LNCaP clone FGC (cell line): ENCODE measurements around the gene NTN5.
"Not testable (repeated sequence)": the region's sequence is repeated elsewhere in the genome, so short reads cannot be mapped to it uniquely, and the experiment has no call there.

ENCODE experiments used
- DNase-seq: peaks from one replicate; pipeline ENCODE4 v3.0.0-alpha.2; 2011; ENCODE audit warnings: low read depth
- H3K4me3 ChIP-seq: 2 replicates; pipeline ENCODE4 v1.5.1; 2011; ENCODE audit warnings: mild to moderate bottlenecking, low read depth, low read length, control low read depth
- TF ChIP-seq, protein P1 (sequence below): IDR thresholded peaks from 2 replicates; pipeline ENCODE4 v1.5.1; 2012; ENCODE audit warnings: mild to moderate bottlenecking; ENCODE audit not compliant: control insufficient read depth, insufficient read depth; ENCODE audit errors: extremely low read depth

Gene NTN5, protein sequence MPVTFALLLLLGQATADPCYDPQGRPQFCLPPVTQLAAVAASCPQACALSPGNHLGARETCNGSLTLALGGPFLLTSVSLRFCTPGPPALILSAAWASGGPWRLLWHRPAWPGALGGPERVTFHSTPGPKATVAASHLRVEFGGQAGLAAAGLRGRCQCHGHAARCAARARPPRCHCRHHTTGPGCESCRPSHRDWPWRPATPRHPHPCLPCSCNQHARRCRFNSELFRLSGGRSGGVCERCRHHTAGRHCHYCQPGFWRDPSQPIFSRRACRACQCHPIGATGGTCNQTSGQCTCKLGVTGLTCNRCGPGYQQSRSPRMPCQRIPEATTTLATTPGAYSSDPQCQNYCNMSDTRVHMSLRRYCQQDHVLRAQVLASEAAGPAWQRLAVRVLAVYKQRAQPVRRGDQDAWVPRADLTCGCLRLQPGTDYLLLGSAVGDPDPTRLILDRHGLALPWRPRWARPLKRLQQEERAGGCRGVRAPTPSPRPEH

DNA sequence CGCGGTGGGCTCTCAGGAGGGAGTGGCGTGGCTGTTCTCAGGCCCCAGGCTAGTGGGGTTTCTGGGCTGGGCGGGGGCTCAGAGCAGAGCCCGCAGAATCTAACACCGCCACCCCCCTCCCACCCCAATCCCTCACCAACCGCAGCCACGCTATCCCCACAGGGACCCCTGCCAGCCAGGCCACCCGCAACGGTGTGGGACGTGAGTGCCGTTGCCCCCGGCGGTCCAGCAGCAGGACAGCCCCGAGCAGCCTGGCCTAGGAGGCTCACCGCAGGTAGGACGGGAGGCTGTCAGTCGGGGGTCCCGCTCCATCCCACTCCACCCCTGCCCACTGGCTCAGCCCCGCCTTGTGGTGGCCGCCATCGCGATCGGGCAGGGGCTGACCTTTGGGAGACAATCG is at the start of gene NTN5:
TSS of gene NTN5 (minus strand) at position 24 of the 400 bp plus-strand sequence. CDS start 2,031 bp downstream, outside the sequence.
- no peak within 1 kb of the TSS for H3K4me3 ChIP-seq
- DNase-seq, result no peak
- TF ChIP-seq, protein P1, sequence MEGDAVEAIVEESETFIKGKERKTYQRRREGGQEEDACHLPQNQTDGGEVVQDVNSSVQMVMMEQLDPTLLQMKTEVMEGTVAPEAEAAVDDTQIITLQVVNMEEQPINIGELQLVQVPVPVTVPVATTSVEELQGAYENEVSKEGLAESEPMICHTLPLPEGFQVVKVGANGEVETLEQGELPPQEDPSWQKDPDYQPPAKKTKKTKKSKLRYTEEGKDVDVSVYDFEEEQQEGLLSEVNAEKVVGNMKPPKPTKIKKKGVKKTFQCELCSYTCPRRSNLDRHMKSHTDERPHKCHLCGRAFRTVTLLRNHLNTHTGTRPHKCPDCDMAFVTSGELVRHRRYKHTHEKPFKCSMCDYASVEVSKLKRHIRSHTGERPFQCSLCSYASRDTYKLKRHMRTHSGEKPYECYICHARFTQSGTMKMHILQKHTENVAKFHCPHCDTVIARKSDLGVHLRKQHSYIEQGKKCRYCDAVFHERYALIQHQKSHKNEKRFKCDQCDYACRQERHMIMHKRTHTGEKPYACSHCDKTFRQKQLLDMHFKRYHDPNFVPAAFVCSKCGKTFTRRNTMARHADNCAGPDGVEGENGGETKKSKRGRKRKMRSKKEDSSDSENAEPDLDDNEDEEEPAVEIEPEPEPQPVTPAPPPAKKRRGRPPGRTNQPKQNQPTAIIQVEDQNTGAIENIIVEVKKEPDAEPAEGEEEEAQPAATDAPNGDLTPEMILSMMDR, result no peak

DNA sequence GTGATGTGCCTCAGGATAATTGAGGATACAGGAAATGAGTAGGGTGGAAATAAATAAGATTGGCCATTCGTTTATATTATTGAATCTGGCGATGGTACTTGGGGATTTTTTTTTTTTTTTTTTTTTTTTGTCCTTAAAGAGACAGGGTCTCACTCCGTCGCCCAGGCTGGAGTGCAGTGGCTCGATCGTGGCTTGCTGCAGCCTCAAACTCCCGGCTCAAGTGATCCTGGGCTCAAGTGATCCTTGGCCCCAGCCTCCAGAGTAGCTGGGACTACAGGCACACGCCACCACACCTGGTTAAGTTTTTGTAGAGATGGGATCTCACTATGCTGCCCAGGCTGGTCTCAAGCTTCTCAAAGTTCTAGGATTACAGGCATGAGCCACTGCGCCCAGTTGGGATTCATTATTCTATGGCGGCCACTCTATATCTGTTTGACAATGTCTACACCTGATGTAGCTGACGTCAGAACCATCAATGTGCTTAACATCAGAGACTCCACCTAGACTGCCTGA is 49.4 kb upstream of the NTN5 start:
- H3K4me3 ChIP-seq, result no peak overlapping the region
- TF ChIP-seq, protein P1, result no peak
- no peak for DNase-seq

DNA sequence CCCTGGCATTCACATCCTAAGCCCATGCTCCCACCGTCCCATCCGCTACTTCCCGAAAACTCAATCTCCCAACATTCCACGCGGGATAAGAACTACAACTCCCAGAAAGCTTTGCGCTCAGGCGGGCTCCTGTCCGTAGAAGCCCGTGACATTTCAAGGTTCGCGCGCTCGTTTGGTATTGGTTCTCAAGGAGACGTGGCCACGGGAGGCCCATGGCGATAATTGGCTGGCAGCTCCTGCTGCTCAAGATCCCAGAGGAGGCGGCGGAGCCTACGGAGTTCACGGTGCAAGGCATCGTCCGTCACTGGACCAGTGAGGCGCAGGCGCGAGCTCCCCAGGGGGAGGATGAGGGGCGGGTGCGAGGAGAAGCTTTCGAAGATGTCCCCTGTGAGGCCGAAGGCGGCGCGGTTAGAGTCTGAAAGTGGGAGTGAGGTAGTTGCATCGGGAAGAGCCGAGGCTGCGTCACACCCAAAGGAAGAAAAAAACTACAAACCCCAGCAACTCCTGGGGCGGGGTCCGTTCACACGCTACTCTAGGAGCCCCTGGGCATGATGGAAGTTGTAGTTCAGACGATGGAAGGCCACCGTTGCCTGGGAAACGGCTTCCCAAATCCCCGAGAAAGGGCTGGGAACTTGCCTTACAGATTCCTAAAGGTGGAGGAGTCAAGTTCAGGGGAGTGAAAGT is 47.9 kb upstream of the NTN5 start:
- peak overlapping the region; percentile 57 for H3K4me3 ChIP-seq
- peak; percentile 91 for DNase-seq
- TF ChIP-seq, protein P1, result no peak

DNA sequence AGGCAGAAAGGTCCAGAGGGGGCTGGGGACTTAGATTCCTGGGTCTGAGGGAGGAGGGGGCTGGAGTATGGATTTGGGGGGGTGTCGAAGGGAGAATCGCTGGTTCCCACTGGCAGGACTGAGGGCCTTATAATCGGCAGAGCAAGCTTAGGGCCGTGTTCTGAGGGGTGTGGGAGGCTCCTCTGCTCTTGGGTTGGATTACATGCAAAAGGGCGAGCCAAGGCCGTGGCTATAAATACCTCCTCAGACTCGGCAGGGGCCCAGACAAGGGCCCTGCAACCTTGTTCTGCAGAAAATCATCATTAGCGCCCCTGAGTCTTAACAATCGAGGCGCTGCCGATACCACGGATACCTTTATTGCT is 47.4 kb upstream of the NTN5 start:
- no peak overlapping the region; the same call in 1 of the 2 replicates for H3K4me3 ChIP-seq
- DNase-seq, result no peak
- TF ChIP-seq, protein P1, result no peak

DNA sequence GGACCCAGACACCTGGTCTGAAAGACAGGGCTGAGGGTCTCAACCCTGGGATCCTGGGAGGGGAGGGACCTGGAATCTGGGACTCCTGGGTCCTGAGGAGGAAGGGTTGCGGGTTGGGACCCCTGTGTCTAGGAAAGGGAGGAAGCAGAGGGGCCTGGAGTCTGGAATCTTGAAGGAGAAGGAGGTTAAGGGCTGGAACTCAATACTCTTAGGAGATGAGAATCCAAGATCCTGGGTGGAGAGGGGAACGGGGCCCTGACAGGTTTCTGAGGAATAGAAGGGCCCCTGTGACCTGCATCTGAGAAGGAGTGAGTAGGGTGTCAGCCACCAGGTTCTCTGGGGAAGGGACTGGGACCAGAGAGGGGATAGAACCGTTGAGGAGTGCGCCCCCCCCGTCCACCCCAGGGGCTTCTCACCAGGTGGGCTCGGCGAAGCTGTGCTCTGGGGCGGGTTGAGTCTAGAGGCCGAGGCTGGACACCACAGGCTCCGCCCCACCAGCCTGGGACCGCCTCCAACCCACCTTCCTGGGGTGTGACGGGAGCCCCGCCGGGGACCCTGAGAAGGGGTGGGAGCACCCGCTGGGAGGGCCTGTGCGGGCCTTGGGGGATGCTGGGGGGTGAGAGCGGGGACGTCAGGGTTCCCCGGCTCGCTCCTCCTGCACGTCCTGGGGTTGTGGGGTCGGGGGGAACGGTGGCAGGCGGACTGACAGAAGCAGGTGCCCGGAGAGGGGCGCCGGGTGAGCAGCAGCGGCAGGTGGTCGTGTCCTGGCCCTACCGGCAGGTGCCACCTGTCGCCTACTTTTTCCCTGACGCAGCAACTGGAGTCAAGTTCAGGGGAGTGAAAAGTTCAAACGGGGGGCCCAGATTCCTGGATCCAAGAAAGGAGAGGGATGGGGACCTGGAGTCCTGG is 46.7 kb upstream of the NTN5 start, which contains the start of gene MAMSTR:
TSS of gene MAMSTR (minus strand) at position 463 of the 909 bp plus-strand sequence. CDS start 694 bp downstream, outside the sequence.
- H3K4me3 ChIP-seq, result peak within 1 kb of the TSS; percentile 57
- no peak for DNase-seq
- TF ChIP-seq, protein P1, result no peak

DNA sequence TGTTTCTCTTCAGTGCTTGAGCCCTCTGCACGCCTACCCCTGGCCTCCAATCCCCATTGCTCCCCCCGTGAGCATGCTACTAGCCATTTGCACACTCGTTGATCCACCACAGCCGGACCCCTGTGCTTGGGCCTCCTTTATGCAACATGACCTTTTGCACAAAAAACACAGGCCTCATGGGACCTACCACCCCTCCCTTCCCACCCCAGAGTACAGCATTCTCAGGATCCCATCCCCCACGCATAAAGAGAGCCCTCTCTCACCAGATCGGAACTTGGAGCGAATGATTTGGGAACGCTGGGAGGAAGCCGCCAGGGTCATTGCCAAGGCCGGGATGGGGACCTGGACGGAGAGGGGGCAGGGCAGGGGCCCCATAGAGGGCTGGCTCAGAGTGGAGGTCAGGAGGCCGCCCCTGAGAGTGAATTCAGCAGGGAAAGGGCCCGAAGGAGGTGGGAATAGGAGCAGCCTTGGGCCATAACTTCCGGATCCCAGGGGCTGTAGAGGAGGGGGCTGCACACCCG is 46.0 kb upstream of the NTN5 start:
- no peak for DNase-seq
- TF ChIP-seq, protein P1, result no peak
- no peak overlapping the region for H3K4me3 ChIP-seq

DNA sequence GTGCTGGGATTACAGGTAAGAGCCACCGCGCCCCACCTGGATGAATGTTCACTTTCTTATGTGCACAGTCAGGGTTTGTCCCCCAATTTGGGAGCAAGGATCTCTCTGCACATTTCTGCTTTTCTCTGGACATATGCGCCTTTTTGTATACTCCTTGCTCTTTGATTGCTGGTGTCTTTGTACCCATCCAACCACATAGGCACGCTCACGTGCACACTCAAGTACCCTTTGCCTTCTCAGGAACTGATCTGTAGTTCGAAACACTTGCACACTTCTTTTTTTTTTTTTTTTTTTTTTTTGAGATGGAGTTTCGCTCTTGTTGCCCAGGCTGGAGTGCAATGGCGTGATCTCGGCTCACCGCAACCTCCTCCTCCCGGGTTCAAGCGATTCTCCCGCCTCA is 45.3 kb upstream of the NTN5 start:
- H3K4me3 ChIP-seq, DNase-seq: not testable (repeated sequence)
